Measurements from ENCODE around the gene CLIP4. TPM values are rescaled to one million over a fixed set of nuclear protein-coding genes. Genes with fewer than 3 reads are reported as not detected.

The CLIP4 gene
- total RNA-seq, 1 experiment from 2014 or later = 25.1 TPM

DNA sequence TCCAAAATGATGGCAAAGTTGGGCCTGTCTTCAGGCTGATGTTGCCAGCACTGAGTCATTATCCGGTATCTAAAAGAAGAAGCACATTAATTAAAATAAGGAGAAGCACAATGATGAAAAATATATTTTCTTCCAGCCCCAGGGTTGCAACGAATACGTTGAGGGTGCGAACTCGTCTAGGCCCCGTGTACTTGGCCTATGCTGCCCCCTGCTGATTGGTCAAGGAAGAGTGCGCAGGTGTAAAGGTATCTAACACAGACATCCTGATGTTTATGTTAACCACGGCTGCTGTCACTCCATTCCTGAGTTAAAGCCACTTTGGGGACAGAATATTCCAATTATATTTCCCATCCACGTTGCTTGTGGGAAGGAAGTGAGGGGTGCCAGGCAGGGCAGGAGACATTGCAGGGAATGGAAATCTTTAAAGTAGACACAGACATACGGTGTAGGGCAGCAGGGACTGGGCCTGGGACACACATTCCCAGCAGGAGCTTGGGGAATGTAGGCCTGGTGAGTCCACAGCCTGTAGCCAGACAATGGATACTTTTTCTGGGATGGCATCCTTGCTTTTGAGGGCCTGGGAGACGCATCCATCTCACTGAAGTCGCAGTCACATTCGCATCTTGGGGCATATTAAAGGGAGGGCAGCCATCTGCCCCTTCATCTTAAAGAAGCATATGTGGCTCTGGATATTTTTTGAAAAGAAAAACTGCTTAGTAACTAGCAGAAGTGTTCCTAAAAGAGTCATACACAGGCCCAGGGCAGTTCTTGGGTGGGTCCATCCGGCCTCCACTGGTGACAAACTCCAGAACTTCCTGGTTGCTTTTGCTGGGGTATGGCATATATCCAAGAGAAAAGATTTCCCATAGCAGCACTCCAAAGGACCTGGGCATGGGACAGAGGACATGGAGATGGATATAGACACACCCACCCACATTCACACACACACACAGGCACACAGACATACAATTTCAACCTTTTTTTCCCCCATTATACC, 81.9 kb downstream of the CLIP4 start:
- TF ChIP-seq EZH2phosphoT487 (IDR thresholded peaks at IDR 0.05; ENCODE audit: borderline replicate concordance, low read length) (no peak), EZH2 (IDR thresholded peaks at IDR 0.05; ENCODE audit: low read length, unreplicated experiment) (no peak), CTCF (conservative IDR thresholded peaks at IDR 0.05; ENCODE audit: low read depth, low read length) (peak; percentile 96)
- no TSS peak for BruUV-seq (replicated peaks)
- H3K4me2 ChIP-seq (ENCODE audit: low read length) = no peak overlapping the region
- ChIA-PET POLR2A (ENCODE audit: unreplicated experiment) (no interaction called here), CTCF (no interaction called here)
- H3F3A ChIP-seq (ENCODE audit: low read length, unreplicated experiment) = no peaks in the 10 kb centered on the region
- no peak overlapping the region for H3K4me3 ChIP-seq (ENCODE audit: low read length)
- intact Hi-C loops (cut with micrococcal nuclease) = loop anchor here (1.0 to 5.0 kb wide), 4 partner anchors 36 to 239 kb away; partner anchors contain the start of gene CLIP4
- DNase-seq (peak; percentile 86), ATAC-seq (peak; percentile 96)
- H3K9ac ChIP-seq (ENCODE audit: low read length) = no peak overlapping the region
- no peaks in the 10 kb centered on the region for H3K27me3 ChIP-seq (ENCODE audit: low read length)
- H3K36me3 ChIP-seq (ENCODE audit: low read depth, low read length) = no peaks in the 10 kb centered on the region
- H3K4me1 ChIP-seq (ENCODE audit: insufficient read depth, low read length) = peaks cover 8% of the 10 kb centered on the region; the same call in 1 of the 2 replicates
- no peaks in the 10 kb centered on the region for H3K9me2 ChIP-seq (replicated peaks; ENCODE audit: low read length)
- no peak overlapping the region for H2AFZ ChIP-seq (ENCODE audit: low read length)
- no peaks in the 10 kb centered on the region for H3K79me2 ChIP-seq (ENCODE audit: low read length)
- H4K20me1 ChIP-seq (ENCODE audit: low read length) = no peaks in the 10 kb centered on the region
- H3K9me3 ChIP-seq (ENCODE audit: low read length) = no peaks in the 10 kb centered on the region
- H3K27ac ChIP-seq (ENCODE audit: low read length) = no peak overlapping the region

- H3F3A ChIP-seq (ENCODE audit: low read length, unreplicated experiment) = no peaks in the 10 kb centered on the region
- H3K27me3 ChIP-seq (ENCODE audit: low read length) = no peaks in the 10 kb centered on the region
- no peak overlapping the region for H3K4me3 ChIP-seq (ENCODE audit: low read length)
- no peaks in the 10 kb centered on the region for H3K9me3 ChIP-seq (ENCODE audit: low read length)
- H3K4me1 ChIP-seq (ENCODE audit: insufficient read depth, low read length) = peaks cover 6% of the 10 kb centered on the region; the same call in 1 of the 2 replicates
- H3K36me3 ChIP-seq (ENCODE audit: low read depth, low read length) = no peaks in the 10 kb centered on the region
- H3K9ac ChIP-seq (ENCODE audit: low read length) = no peak overlapping the region
- no peak overlapping the region for H3K27ac ChIP-seq (ENCODE audit: low read length)
- no peaks in the 10 kb centered on the region for H3K79me2 ChIP-seq (ENCODE audit: low read length)
- intact Hi-C loops (cut with micrococcal nuclease) = no loop called here
- ChIA-PET POLR2A (ENCODE audit: unreplicated experiment) (no interaction called here), CTCF (no interaction called here)
- H3K9me2 ChIP-seq (replicated peaks; ENCODE audit: low read length) = no peaks in the 10 kb centered on the region
- ATAC-seq = no peak
- no peak overlapping the region for H3K4me2 ChIP-seq (ENCODE audit: low read length)
- BruUV-seq (replicated peaks) = no TSS peak
- H4K20me1 ChIP-seq (ENCODE audit: low read length) = no peaks in the 10 kb centered on the region
- TF ChIP-seq EZH2 (IDR thresholded peaks at IDR 0.05; ENCODE audit: low read length, unreplicated experiment) (no peak), CTCF (conservative IDR thresholded peaks at IDR 0.05; ENCODE audit: low read depth, low read length) (no peak), EZH2phosphoT487 (IDR thresholded peaks at IDR 0.05; ENCODE audit: borderline replicate concordance, low read length) (no peak)
- DNase-seq = no peak
- no peak overlapping the region for H2AFZ ChIP-seq (ENCODE audit: low read length)
Observed at GRCh38 chr2:29201979-29202378, 86.8 kb downstream of the CLIP4 start.
